HL-60/S4 treated with retinoic acid at 250 ng/mL for 4 days and 3 days (cell line): Measurements from ENCODE around the gene DMAC2.
"Not testable (repeated sequence)": the region's sequence is repeated elsewhere in the genome, so short reads cannot be mapped to it uniquely, and the experiment has no call there.

Experiments used
- in situ Hi-C: fragments of 300-500 bp; cut with MboI; formaldehyde crosslinking; loops from 2 replicates; pipeline ENCODE4 v1.7.0; 2022; ENCODE audit warnings: low sequenced_read_pairs

The DMAC2 gene

DNA sequence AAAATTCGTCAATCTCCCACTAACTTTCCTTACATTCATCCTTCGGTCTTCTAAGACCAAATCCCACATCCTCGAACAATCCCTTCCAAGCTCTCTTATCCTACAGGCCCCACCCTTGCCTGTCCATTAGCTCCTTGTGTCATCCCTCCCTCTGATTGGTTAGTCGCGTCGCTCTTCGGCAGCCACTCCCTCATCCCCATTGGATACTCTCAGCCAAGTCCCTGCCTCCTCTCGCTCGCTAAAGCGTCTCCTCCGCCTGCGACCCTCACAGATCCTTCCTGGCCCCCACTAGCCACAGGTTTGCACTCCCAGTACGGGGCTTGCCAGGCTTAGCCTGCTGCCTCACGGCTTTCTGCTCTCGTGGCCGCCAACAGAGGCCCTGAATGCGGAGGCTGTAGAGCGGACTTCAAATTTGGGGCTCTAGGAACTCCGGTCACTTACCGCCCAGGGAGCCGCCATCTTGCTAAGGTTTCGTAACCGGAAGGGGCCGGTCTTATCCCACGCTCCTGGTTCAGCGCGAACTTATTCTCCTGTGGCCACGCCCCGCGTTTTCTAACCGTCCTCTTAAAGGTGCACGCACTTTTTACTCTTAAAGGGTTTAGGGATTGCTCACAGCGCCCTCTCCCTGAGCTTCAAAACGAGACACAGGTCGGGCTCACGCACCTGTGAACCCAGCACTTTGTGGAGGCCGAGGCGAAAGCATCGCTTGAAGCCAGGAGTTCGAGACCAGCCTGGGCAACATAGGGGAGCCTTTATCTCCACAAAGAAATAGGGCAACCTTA lies at the start of gene DMAC2:
Gene DMAC2 (minus strand): TSS at position 472 of the 782 bp plus-strand sequence. CDS start 13 bp downstream, at position 459.
- in situ Hi-C loops, result loop anchor here (10.0 kb wide), 1 partner anchor 135 kb away; the partner anchor contains the start of gene CEACAM21

GRCh38 chr19:41486953-41487352 lies 47.2 kb upstream of the DMAC2 start:
- in situ Hi-C loops, result not testable (repeated sequence)

DNA sequence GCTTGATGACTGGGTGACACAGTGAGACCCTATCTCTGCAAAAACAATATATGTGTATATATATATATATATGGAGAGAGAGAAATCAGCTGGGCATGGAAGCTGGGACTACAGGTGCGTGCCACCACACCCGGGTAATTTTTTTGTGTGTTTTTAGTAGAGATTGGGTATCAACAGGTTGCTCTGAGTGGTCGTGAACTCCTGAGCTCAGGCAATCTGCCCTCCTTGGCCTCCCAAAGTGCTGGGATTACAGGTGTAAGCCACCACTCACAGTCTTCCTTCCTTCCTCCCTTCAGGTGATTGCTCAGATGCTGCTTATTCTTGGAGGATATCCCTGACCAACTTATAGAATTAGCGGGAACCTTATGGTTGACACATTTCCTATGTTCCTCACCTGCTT lies 45.1 kb upstream of the DMAC2 start:
- in situ Hi-C loops, result no loop called here

- in situ Hi-C loops, result no loop called here
Observed at GRCh38 chr19:41480336-41480735, 40.6 kb upstream of the DMAC2 start.

GRCh38 chr19:41479757-41480191 lies 40.1 kb upstream of the DMAC2 start:
- in situ Hi-C loops, result no loop called here

DNA sequence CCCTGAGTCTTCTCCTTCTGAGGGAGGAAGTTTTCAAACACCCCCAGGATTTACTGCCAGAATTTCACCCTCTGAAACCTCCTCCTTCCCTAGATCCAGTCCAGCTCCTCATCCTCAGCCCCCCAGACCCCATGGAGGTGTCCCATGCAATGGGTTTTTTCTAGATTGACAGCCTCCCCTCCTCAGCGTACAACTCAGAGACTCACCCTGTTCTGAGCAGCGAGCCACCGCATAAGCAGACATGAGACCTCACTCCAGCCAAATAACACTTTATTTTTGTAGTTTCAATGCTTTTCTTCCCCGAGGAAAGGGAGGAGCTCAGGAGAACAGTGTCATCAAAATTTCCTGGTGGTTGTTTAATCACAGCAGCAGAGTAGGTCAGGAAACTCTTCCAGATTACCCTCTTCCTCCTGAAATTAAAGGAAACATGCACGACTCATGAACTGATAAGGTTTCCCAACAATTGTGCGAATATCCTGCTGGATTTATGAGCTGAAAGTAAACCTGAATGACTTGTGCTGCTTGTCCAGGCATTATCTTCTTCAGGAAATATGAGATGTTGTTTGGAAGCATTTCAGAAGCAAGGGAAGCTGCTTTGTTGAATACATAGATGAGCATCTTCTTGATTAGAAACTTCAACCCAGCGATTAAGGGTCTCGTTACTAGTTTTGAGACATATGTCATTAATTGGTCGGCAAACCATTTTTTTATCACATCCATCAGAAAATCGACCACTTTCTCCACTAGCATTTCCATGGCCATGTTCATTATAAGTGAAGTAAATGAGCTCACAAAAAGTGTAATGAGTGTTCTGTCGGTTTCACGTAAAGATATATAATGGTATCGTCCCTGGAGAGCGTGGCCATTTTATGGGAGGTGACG lies 39.4 kb upstream of the DMAC2 start:
- in situ Hi-C loops, result no loop called here

DNA sequence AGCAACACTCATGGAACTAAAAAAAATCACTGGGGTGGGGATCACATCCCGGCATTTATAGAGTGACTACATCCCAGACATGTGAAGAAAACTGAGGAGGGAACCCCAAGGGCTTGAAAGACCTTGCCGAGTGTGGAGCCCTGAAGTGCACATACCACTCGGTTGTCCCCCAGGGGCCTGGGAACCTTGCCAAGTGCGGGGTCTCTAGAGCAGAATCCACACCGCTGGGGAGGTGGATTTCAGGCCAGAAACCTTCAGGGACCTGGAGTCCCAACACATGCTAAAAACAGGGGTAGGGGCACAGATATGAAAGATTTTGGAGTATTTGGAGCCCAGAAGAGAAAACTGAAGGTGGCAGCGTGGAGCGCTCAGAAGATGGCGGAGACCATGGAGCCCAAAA lies 38.5 kb upstream of the DMAC2 start:
- in situ Hi-C loops, result no loop called here

- in situ Hi-C loops, result no loop called here
Observed at GRCh38 chr19:41476583-41476982, 36.9 kb upstream of the DMAC2 start.

DNA sequence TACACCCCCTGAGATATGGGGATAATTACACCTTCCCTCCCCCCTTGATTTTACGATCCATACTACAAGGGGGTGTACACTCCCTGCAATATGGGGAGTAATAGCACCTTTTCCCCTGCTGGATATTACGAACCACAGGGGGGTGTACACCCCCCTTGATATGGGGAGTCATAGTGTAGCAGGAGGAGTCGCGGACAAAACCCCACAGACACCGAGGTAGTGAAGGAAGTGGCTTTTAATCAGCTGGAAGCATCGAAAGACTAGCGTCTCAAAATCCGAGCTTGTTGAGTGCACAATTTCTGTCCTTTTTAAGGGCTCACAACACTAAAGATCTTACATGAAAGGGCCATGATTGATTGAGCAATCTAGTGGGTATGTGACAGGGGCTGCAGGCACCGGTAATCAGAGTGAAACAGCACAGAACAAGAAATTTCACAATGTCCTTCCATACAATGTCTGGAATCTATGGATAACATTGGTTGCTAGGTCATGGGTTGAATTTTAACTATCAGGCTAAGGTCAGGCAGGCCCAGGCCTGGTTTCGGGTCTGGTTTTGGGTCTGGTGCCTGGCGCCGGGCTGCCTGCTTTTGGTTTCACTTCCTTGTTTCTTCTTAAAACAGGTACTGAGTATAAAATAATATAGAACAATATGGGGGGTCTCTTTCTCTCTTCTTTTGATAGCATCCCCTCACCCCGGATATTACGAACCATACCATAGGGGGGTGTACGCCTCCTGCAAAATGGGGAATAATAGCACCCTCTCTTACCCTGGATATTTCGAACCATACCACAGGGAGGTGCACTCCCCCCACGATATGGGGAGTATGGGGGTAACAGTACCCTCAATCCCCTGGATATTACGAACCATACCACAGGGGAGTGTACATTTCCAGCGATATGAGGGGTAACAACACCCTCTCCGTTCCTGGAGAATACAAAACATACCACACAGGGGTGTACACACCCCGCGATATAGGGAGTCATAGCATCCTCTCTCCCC lies 23.8 kb upstream of the DMAC2 start:
- in situ Hi-C loops, result not testable (repeated sequence)

DNA sequence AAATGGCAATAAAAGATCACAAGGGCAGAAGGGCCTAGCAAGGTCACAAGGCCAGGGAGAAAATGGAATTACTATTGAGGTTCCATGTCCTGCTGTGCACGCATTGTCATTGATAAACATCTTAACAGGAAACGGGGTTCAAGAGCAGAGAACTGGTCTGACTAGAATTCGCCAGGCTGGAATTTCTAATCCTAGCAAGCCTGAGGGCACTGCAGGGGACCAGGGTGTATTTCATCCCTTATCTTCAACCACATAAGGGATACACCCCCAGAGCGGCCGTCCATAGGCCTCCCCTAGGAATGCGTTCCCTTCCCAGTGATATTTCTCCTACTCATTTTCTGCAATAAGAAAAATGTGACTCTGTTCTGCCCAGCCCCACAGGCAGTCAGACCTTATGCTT lies 22.8 kb upstream of the DMAC2 start:
- in situ Hi-C loops, result no loop called here

GRCh38 chr19:41457241-41457640 lies 17.5 kb upstream of the DMAC2 start:
- in situ Hi-C loops, result no loop called here

DNA sequence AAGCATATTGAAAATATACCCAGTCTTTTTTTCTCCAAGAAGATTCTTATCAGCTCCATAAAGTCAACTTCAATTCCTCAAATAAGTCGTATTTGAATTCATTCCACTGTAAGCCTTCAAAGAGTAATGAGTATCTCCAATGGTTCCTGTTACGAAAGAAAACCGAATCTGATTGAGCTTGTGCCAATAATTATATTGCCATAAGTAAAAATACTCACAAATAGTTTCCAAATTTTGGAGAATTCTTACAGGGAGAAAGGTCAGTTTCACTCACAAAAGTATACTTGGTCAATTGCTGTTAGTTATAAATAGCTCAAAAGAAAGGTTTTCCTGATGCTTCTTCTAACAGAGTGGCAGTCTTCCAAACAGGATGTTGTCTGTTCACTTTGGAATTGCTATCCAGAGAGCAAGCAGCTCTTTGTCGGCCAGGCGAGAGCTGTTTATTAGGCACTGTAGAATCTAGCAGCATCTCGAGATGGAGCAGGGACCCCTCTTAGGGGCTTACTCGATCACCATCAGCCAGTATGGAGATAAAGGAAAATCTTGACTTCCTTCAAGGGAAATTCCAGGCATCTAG lies 16.7 kb upstream of the DMAC2 start:
- in situ Hi-C loops, result no loop called here

DNA sequence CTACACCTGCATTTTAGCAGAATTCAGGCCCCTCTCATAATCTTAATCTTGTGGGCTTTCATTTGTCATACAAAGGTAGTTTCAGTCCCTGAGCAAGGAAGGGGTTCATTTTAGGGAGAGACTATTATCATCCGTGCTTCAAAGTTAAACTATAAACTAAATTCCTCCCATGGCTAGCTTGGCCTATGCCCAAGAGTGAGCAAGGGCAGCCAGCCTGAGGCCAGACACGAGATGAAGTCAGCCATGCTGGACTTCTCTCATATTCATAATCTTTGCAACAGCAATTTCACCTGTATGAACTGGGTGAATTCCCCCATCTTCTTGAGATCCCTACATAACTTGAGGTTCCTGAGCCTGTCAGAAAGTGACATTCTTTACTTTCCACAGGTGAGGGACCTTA lies 16.2 kb upstream of the DMAC2 start:
- in situ Hi-C loops, result no loop called here

DNA sequence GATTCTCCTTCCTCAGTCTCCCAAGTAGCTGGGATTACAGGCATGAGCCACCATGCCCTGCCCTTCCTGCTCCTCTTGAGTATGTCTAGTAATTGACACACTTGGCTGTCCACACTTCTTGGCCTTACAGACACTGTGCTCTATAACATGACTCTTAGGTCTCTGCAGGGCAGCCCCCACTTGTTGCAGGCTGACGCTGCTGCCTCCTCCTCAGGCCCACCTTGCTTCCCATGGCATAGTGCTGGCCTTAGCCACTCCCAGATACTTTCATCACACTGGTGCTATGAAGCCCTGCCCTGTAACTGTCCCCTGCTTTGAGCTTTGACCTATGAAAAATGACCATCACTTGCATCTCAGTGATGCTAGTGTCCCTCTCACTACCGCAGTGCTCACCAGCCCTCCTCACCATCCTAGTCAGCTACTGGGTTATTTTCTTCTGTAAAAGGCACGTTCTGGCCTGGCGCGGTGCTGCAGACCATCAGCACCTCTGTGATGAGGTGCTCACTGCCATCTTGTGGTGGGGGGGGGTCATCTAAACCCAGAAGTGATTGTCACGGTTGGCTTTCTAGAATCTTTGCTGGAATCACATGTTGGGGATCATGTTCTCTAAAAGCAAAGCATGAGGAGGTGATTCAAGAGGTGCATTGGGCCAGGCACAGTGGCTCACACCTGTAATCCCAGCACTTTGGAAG lies 13.0 kb upstream of the DMAC2 start:
- in situ Hi-C loops, result no loop called here

GRCh38 chr19:41449865-41450178 lies 10.1 kb upstream of the DMAC2 start:
- in situ Hi-C loops, result loop anchor here (10.0 kb wide), 1 partner anchor 125 kb away; the partner anchor contains the start of gene CEACAM21

DNA sequence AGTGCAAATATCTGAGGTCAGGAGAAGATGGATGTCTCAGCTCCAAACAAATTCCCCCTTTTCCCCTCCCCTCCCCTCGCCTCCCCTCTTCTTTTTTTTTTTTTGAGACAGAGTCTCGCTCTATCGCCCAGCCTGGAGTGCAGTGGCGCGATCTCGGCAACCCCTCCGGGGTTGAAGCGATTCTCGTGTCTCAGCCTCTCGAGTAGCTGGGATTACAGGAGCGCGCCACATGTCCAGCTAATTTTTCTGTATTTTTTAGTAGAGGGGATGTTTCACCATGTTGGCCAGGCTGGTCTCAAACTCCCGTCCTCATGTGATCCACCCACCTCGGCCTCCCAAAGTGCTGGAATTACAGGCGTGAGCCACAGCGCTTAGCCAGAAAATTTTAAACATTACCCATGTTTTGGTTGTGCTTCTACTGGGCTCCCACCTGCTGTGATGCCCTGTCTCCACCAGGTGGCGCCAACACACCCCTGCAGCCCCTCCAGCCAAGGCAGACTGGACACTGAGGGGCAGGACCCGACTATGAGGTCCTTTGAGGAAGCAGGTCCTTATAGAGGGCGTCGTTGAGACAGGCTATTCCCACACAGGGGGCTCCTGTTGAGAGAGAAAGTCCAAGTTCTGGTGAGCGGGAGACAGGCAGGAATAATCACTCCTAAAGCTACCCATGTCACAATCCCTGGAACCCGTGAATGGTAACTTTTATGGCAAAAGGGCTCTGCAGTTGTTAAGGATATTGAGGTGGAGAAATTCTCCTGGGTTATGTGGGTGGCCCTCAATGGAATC lies 9.6 kb upstream of the DMAC2 start:
- in situ Hi-C loops, result loop anchor here (10.0 kb wide), 1 partner anchor 126 kb away; the partner anchor contains the start of gene CEACAM21

DNA sequence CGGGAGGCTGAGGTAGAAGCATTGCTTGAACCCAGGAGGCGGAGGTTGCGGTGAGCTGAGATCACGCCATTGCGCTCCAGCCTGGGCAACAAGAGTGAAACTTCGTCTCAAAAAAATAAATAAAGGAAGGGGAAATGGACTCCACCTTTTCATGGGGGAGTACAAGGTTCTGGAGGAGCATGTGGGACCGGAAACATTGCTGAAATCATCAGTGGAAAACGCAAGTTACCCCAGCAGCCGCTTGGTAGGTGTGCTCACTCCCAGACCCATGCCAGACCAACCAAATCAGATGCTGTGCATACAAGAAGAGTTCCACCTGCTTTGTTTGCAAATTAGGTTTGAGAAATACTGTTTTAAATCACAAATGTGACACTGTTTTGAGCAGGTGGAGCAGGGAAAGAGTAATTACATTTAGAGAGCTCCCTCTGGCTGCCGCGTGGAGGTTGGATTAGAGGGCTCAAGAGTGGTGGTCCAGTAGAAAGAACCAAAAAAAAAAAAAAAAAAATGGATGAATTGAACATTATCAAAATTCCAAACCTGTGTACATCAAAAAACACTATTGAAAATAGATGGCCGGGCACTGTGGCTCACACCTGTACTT lies 8.1 kb upstream of the DMAC2 start:
- in situ Hi-C loops, result loop anchor here (10.0 kb wide), 1 partner anchor 127 kb away; the partner anchor contains the start of gene CEACAM21

- in situ Hi-C loops, result loop anchor here (10.0 kb wide), 1 partner anchor 129 kb away; the partner anchor contains the start of gene CEACAM21
Observed at GRCh38 chr19:41445575-41445974, 5.9 kb upstream of the DMAC2 start.
